ENCODE results near the gene ZNF662.

DNA sequence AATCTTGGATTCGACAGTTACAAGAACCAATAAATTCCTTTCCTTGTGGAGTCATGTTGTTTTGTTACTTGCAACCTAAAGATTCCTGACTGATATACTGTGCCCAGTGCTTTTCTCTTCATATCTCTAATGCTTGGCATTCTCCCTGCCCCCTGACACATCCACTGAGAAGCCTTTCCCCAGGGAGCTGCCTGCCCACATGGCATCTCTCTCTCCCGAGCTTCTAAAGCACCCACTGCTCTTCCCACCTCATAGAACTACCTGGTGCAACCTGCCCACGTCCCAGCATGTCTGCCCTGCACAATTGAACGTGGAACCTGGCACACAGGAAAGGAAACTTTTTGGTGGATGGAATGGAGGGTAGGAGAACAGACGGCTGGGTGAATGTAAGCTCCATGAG lies 37.1 kb upstream of the ZNF662 start:
- TF ChIP-seq, protein P1, sequence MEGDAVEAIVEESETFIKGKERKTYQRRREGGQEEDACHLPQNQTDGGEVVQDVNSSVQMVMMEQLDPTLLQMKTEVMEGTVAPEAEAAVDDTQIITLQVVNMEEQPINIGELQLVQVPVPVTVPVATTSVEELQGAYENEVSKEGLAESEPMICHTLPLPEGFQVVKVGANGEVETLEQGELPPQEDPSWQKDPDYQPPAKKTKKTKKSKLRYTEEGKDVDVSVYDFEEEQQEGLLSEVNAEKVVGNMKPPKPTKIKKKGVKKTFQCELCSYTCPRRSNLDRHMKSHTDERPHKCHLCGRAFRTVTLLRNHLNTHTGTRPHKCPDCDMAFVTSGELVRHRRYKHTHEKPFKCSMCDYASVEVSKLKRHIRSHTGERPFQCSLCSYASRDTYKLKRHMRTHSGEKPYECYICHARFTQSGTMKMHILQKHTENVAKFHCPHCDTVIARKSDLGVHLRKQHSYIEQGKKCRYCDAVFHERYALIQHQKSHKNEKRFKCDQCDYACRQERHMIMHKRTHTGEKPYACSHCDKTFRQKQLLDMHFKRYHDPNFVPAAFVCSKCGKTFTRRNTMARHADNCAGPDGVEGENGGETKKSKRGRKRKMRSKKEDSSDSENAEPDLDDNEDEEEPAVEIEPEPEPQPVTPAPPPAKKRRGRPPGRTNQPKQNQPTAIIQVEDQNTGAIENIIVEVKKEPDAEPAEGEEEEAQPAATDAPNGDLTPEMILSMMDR (IDR thresholded peaks at IDR 0.05) = no peak
- no peak for TF ChIP-seq POLR2AphosphoS5 (IDR thresholded peaks at IDR 0.05)
- TF ChIP-seq EP300 (IDR thresholded peaks at IDR 0.05) = no peak
- TF ChIP-seq POLR2A (IDR thresholded peaks at IDR 0.05) = no peak
